GM12878 (cell line): ENCODE data around the gene TRMT44. TPM values are rescaled to one million over a fixed set of nuclear protein-coding genes. Genes with fewer than 3 reads are reported as not detected.

Experiments used
- CUX1 ChIP-seq: IDR thresholded peaks from 2 replicates; pipeline ENCODE4 v1.6.1; 2012; ENCODE audit warnings: improper control_type of control experiment, low read depth, low read length; ENCODE audit not compliant: insufficient replicate concordance
- RAD21 ChIP-seq: IDR thresholded peaks from 2 replicates; pipeline ENCODE4 v1.6.1; 2011; ENCODE audit warnings: mild to moderate bottlenecking, low read depth, low read length, moderate library complexity; ENCODE audit not compliant: insufficient read depth
- ZNF687 ChIP-seq: fragments of 450-650 bp; IDR thresholded peaks from 2 replicates; pipeline ENCODE4 v1.6.1; 2017; ENCODE audit warnings: mild to moderate bottlenecking, moderate library complexity
- polyA plus RNA-seq, 11 experiments: library from polyadenylated mRNA; depleted of rRNA in 4 of 11; unstranded in 6 of 11; stranded (reverse) in 5 of 11; fragments of >200 nt; fragmentation: Nextera tagmentation in 4 of 11; fragmentation: Illumina TruSeq in 1 of 11; extraction: Ambion mirVana in 4 of 11; extraction: Trizol in 1 of 11; gene quantifications; 1 replicate in 1 of 11; 2 replicates in 10 of 11; pipeline versions ENCODE4 v1.2.1 to v1.2.3, GENCODE V29; 2011 to 2016; ENCODE audit warnings: inconsistent platforms in 2 of 11, missing spikeins in 2 of 11, low read depth in 1 of 11
- total RNA-seq, 4 experiments: library from RNA; depleted of rRNA in 3 of 4; stranded (reverse); fragments of >200 nt in 3 of 4; fragmentation: Illumina TruSeq in 1 of 4; extraction: Trizol in 1 of 4; gene quantifications; 2 replicates each; pipeline versions ENCODE4 v1.2.1 to v1.2.3, GENCODE V29; 2013 to 2021

Gene TRMT44
- total and polyA plus RNA-seq, 10 of the 15 experiments (the other 5 are each of a cell fraction or from before 2014, with no cell fraction given) = 1.3 to 18.5 (median 10.1) TPM

- TF ChIP-seq CUX1 (no peak), RAD21 (no peak), ZNF687 (no peak)
These were observed 70.2 kb downstream of the TRMT44 start (continued) for GRCh38 chr4:8510611-8511285.
